ENCODE measurements around the gene LDHD.
"Not testable (repeated sequence)": the region's sequence is repeated elsewhere in the genome, so short reads cannot be mapped to it uniquely, and the experiment has no call there.

Gene LDHD

DNA sequence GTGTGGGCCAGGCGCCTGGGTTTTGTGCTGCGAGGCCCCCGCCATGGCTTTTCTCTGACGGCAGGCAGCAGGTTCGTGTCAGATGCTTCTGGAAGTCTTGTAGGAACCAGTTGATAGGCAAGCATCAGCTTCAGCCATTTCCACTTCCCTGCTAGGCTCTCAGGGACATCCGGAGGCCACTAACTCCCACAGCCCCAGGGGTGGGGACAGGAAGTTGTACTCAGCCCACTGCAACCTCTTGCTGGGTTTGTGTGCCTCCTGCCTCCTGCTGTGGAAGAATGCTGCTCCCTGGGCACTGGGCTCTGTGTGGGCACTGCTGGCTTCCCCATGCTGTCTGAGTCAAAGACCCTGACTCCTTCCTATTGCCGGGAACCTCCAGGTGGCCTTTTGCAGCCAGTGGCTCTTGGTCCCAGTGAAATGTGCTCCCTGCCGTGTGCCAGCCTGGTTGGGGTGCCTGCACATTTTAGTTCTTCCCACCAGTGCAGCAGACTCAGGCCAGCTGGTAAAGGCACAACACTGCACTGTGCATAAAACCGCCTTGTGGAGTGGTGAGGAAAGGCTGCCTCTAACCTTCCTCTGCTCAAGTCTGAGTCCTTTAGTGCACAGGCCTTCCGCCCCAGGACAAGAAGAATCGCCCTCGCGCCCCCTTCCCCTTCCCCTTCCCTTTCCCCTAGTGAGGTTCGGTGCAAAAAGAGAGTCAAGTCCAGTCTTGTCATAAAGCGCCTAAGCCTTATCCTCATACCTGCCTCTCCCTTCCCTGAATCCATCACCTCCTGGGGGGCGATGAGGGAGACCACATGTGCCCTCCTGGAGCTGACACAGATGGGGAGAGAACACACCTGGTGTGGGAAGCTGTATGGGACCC is 16.6 kb downstream of the LDHD start:
- peak; percentile 67 for DNase-seq (ENCODE audit: low read depth)

DNA sequence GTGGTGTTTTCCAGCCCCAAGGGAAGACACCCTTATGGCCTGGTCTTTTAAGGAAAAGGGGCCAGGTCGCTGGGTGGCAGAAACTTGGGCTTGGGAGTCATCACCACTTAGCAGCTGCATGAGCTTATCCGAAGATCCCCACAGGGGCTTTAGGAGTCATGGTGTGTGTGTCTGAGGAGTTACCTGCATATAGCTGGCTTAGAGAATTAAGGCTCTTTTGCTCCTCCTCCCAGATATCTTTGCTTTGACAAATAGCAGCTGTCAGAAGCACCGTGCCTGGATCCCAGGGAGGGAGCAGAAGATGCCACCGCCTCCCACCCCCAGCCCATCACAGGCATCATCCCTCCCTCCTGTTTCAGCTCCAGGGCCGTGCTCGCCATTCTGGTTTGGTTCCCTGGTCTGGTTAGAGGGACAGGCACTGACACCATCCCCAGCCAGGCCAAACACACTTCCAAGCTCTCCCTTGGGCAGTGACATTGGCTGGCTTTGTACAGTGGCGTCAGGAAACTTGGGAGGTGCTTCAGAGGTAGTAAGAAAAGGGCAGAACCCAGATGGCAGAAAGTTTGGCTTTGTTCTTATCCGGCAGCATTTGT is 17.4 kb downstream of the LDHD start:
- no peak for DNase-seq (ENCODE audit: low read depth)

DNA sequence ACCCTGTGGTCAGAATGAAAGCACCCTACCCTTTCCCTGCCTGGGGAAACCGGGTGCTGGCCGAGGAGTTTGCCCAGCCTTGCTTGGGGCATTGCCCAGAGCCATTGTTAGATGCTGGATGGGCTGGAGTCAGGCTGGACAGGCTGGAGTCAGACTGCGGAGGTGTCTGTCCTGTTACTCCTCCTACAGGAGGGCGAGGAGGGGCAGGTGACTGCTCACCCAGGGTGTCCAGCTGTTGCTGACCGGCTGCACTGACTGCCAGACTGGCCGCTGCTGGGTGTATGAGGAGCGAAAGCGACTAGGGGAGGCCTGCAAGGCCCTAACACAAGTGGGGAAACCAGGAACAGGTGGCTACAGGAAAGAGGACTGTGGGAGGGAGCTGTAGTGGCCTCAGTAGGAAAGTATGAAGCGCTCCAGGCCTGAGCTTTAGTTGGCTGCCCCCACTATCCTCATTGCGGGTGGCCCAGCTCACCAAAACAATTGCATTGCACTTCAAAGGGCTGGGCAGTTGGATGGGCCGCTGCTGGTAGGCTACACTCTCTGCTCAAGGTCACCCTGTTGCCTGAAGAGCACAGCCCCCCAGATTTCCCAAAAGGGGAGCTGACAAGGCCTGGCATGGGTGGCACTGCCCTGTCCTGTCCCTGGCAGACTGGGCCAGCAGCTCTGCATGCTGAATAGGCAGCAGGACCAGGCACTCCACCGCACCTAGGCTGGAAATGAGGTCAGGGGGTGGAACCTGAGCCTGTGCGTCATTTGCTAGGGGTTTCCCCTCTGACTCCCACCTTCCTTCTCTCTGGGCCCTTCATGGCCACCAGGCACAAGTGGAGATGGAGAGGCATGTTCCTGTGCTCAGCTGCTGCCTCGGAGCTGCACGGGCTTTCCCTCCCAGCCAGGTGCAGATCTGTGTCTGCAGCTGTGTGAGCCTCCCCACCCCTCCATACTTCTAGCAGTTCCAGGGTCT is 18.4 kb downstream of the LDHD start:
- no peak for DNase-seq (ENCODE audit: low read depth)

DNA sequence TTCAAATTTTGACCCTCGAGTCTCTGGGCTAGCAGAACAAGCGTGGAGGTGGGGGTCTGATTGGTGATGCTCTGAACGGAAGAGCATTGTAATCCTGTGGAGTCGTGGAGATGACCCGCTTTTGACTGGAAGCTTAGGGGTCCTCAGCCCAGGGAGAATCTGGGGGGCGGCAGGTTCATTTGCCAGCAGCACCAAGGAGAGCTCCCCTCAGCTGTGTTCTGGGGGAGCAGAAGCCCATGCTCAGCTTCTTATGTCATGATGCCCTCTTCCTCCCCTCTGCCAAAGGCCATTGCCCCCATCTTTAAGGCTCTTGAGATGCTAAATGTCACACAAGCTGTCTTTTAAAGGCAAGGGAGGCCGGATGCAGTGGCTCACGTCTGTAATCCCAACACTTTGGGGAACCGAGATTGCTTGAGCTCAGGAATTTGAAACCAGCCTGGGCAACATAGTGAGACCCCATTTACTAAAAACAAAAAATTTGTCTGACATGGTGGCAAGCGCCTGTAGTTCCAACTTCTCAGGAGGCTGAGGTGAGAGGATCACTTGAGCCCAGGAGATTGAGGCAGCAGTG is 19.3 kb downstream of the LDHD start:
- DNase-seq (ENCODE audit: low read depth) = no peak

DNA sequence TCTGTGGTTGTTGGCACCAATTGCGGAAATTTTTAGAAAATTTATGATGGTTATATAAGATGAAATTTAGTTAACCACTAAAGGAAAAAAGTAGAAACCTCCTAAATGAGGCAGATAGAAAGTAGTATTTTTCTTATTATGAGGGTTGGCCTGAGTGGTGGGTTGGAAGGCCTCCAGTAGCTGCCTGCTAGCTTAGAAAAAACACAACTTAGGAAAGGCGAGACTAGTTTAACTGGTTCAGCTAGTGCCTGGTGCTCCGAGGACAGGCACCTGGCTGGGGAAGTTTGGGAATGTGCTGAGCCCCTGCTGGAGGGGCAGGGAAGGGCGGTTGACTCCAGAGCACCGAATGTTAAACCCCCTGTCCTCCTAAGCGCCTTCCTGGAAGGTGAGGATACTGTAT is 19.9 kb downstream of the LDHD start:
- DNase-seq (ENCODE audit: low read depth) = no peak

DNA sequence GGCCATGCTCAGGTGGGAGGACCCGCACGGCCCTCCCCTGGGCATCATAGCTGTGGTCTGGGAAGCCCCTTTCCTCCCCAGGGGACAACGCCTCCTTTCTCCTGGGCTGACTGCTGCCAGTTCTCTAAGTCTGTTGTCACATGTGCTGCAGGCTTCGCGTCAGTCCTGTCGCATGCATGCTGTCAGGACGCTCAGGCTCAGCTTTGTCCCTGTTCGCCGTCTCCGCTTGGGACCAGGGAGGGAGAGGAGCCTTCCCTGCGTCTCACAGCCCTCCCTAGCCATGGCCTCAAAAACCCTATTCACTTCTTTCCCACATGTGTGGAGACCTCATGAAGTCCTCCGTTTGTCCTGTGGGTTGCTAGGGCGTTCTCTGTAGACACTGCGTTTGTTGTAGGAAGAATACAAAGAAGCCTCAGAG is 21.4 kb downstream of the LDHD start:
- DNase-seq (ENCODE audit: low read depth) = no peak

DNA sequence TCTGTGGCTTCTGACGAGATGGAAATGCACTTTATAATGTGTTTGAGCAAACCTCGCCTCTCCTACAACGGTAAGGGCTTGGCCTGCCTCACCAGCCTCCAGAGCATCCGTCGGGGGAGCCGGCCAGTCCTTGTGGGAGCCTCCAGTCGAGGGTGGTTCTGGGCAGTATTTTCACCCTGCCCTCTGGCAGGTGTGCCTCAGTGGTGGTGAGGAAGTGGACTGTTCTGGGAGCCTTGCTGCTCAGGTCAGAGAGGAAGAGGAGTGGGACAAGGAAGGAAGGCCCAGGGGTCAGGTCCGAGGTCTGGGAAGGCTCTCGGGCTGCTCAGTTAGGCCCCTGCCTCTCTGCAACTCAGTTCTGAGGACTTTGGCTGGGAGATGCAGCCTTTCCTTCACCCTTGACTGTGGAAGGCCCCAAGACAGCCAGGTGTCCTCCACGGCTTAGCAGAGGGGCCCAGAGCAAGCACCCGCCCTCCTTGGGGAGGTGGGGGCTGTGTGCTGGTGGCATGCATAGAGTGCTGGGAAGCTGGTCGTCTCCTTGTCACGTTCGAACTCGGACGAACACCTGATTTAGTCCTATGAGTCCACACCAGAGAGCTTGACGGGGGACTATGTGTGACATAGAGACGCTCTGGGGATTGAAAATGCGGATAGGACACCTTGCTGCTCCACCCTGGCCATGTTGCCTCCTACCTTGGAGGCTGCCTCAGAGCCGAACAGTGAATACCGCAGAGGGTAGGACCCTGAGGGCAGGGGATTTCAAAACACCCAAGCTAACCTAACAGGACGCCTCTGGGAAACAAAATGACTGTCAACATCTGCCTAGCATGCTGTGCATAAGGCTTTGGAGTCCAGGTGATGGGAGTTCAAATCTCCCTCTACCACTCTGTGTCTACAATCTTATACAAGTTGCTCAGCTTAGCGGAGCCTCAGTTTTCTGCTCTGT is 22.7 kb downstream of the LDHD start:
- DNase-seq (ENCODE audit: low read depth) = no peak

DNA sequence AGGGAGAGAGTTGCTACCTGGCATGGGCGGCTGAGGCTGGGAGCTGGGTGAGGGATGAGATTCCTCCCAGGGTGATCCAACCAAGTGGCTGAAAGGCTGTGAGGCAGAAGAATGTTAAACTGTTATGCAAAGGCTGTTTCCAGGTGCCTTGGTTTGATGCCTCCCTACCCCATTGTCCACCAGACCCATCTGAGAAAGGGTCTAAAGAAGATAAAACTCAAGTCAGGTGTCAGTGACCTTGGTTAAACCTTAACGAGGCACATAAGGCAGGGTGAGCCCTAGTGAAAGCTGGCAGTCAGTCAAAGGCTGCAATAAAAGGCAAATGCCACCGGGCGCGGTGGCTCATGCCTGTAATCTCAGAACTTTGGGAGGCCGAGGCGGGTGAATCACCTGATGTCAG is 23.8 kb downstream of the LDHD start:
- no peak for DNase-seq (ENCODE audit: low read depth)

DNA sequence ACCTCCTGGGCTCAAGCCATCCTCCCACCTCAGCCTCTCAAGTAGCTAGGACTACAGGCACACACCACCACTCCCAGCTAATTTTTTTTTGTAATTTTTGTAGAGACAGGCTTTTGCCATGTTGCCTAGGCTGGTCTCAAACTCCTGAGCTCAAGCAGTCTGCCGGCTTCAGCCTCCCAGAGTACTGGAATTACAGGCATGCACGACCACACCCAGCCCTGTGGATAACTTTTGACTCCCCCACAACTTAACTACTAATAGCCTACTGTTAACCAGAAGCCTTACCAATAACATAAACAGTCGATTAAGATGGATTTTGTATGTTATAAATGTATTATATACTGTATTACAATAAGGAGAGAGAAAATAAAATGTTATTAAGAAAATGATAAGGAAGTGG is 25.0 kb downstream of the LDHD start:
- not testable (repeated sequence) for DNase-seq (ENCODE audit: low read depth)

DNA sequence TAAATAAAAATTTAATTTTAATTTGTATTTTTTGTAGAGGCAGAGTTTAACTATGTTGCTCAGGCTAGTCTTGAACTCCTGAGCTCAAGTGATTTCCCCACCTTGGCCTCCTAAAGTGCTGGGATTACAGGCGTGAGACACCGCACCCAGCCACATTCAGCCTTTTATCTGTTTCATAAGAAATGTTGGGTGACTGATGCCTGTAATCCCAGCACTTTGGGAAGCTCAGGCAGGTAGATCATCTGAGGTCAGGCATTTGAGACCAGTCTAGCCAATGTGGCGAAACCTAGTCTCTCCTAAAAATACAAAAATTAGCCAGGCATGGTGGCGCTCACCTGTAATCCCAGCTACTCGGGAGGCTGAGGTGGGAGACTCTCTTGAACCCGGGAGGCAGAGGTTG is 25.7 kb downstream of the LDHD start:
- DNase-seq (ENCODE audit: low read depth) = not testable (repeated sequence)

DNA sequence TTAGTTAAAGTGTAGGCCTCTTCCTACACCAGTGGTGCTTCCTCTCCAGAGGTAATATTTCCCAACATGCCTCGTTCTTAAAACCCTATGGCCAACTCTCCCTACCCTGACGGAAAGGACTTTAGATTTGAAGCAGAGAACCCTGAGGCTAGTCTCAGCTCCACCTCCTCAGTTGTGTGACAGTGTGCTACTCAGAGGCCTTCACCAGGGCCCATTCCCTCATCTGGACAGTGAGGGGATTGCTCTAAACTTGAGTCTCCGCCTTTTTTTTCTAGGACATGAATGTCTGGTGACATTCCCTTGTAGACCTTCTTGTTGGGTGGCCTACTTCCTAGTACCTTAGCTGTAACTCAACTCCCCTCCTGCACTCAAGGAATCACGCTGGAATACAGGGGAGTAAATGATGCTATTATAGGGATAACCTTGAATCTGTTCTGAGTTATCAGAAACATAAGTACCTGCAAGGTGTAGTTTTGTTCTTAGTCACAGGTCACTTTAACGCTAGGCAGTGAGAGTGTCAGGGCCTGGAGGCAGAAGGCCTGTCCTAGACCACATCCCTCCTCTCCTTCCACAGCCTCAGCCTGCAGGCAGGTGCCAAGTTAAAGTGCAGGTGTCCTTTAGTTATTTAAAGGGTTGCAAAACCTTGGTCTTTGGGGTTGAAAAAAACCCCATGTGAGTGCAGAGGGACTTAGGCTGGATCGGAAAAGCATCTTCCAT is 26.9 kb downstream of the LDHD start:
- no peak for DNase-seq (ENCODE audit: low read depth)

DNA sequence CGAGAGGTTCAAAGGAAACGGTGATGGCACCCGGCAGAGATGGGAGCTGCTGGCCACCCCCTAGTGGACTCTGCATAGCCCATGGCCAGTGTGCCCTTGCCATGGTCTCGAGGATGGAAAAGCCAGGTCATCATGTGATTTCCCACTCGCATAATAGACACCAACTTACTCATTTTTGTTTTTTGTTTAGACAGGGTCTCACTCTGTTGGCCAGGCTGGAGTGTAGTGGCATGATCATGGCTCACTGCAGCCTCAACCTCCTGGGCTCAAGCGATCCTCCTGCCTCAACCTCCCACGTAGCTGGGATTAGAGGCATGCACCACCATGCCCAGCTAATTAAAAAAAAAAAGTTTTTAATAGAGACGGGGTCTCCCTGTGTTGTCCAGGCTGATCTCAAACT is 27.6 kb downstream of the LDHD start:
- no peak for DNase-seq (ENCODE audit: low read depth)

DNA sequence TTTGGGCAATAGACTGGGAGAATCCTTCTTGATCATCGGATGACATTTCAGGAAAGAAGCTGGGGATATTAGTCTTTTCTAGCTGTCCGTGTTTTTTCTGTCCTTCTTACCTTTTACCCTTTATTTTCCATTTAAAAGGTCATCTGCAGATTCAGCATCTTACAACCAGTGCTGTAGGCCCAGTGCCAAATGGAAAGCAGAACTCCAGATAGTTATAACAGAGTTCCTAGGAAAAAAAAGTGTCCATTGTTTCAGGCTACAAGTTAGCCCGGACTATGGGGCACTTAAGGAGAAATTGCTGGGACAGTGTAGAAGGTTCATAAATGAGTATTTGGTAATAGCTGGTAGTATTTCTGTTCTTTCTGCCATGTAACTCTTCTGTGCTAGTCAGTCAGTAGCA is 28.4 kb downstream of the LDHD start:
- no peak for DNase-seq (ENCODE audit: low read depth)

DNA sequence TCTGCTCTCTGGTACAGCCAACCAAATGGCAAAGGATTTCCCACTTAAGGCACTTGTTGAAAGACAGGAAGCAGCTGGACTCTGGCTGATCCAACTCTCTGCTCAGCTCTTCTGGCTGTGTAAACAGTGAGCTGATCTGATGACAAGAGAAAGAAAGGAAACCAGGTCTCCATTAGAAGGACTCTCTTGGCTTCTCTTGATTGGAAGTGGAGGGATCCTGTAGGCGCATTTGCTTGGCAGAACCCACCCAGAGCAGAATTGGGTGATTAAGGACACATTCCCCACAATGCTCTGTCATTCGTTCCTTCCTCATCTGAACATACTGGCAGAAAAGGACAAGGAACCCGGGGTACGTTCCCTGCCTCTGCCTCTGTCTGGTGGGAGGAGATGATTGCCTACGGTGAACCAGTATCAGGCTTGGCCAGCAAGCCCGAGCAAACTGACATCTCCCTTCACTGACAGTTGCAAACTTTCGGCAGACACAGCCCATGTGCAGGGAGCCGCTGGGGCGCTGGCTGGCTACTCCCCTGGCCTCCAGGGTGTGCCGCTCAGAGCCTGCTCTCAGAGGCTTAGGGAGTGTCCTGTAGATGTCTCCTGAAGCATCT is 29.1 kb downstream of the LDHD start:
- peak; percentile 71 for DNase-seq (ENCODE audit: low read depth)

DNA sequence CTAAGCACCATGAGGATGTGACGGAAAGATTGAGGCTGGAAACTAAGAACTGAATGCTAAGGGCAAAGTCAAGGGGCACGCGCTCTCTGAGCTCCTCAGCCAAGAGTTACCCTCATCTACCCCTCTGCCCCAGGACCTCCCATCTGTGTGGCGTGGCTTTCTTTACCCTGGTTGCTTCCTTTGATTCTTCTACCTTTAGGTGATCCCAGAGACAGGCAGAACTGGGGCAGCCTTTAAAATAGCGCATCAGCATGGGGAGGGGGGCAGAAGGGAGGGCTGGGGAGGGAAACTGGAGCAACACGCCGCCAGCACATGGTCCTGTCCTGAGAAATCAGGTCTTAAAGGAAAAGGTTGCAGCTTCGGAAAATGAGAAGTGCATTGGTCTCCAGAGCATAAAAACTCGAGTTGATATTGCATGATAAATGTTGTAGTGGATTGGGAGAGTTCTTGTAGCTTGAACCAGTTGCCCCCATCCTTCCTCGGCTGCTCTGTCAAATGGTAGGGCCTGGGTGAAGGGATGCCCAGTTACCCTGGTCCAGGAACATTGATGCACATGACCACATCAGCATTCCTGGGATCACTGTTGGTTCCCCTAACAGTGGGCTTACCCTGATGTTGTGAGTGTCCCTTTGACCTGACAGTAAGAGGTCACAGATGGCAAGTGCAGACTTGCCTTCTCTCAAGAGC is 29.7 kb downstream of the LDHD start:
- DNase-seq (ENCODE audit: low read depth) = no peak

DNA sequence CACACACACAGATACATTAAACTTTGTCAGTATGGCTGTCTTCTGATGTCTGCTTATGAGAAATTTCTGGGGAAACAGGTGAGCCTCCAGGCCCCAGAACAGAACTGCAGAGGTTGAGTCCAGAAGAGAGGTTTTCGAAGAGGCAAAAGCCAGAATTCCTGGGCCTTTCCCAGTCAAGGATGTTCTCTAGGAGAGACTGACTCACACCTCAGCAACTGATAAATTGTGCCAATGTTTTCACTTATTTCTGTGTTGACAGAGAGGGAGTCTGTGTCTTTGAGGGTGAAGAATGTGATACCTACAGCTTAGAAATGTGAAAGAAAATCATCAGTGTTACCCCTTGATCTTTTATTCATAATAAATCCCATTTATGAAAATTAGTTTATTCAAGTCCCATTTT is 30.3 kb downstream of the LDHD start:
- no peak for DNase-seq (ENCODE audit: low read depth)

DNA sequence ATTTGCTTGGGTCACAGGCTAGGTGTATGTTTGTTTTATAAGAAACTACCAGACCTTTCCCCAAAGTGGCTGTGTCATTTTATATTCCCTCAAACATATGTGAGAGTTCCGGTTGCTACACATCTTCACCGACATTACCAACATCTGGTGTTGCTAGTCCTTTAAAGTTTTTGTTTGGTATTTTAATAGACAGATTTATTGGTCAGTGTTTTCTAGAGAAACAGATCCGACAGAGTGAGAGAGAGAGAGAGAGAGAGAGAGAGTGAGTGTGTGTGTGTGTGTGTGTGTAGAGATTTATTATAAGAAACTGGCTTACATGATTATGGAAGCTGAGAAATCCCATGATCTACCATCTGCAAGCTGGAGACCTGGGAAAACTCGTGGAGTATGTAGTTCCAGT is 31.0 kb downstream of the LDHD start:
- DNase-seq (ENCODE audit: low read depth) = no peak

DNA sequence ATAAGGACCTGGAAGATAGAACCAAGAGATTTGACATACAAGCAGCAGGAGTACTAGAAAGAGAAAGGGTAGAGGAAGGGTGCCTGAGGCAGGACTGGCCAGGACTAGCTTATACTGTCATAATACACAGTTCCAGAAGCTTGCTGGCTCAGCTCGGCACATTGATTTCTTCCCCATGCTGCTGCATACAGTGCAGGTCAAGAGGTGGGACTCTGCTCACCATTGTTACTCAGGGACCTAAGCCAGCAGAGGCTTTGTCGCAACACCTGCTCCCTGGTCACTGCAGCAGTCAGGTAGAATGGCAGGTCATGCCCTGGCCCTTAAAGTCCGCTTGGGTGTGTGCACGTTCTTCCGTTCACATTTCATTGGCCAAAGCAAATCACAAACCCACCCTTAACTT is 32.8 kb downstream of the LDHD start:
- no peak for DNase-seq (ENCODE audit: low read depth)

DNA sequence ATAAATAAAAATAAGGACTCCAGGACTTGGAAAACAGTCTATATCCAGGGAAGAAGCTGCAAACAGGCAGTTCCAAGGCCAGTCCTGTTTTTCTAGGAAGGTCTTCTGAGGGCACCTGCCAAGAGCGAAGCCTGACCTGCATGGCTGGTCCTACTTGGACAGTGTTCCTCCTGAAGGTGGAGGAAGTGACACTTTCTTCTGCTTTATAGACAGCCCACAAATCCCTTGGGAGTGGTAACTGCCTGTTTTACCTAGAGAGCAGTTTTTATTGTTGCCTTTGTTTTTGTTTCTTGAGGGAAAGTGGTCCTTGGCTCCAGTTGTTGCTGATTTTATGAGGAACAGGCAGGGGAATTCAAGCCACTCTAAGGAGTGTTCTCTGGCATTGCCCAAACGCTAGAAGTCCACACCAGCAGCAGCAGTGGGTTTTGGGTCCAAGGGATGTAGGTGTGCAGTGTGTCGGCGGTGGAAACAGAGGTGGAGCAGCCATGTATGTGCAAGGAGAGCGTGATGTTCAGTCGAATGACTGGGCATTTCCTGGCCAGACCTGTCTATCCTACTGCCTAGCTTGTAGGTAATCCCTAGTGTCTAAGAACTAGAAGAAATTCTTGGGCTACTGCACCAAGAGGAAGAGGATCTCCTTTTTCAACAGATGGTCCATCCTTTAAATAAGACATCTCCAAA is 35.3 kb downstream of the LDHD start:
- DNase-seq (ENCODE audit: low read depth) = no peak

Data from CMK (cell line).